GM20000 (cell line): Measurements from ENCODE around the gene MAPK1.
"Not testable (repeated sequence)": the region's sequence is repeated elsewhere in the genome, so short reads cannot be mapped to it uniquely, and the experiment has no call there.

Experiments
- DNase-seq: peaks from one replicate; pipeline ENCODE4 v3.0.0; 2012; ENCODE audit warnings: low spot score
- TF ChIP-seq, protein P1 (sequence below): IDR thresholded peaks from 2 replicates; pipeline ENCODE4 v1.5.1; 2012; ENCODE audit warnings: mild to moderate bottlenecking, control low read depth; ENCODE audit errors: extremely low read depth, missing control alignments

Gene MAPK1

DNA sequence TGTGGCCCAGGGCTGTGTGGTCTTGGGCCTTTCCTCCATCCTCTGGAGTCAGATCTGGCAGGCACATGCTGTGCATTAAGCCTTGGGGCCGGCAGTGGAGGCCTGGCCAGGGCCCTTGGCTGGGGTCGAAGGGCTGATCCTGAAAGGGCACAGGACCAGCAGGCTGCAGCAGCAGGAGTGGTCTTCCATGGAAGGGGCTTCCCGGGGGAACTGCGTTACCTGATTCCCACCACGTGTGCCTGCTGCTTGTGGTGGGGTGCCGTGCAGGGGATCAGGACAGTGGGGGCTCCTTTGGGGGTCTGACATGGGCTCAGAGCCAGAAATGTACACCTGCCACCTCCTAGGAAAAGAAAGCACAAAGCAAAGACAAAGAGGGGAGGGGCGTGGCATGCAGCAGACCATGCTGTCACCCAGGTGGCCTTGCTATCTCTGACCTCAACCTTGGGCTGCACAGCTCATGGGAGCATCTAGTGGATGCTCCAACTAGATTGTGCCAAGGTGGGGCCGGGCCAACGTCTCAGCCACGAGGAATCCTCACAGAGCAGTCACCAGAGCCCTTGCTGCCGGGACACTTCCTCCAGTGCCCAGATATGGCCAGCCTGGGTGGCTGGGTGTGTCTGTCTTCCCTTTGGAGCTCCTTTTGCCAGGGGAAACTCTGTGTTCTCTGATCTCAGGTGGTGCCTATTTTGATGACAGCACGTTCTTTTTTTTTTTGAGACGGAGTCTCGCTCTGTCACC lies 113.9 kb downstream of the MAPK1 start:
- DNase-seq: no peak
- TF ChIP-seq, protein P1, sequence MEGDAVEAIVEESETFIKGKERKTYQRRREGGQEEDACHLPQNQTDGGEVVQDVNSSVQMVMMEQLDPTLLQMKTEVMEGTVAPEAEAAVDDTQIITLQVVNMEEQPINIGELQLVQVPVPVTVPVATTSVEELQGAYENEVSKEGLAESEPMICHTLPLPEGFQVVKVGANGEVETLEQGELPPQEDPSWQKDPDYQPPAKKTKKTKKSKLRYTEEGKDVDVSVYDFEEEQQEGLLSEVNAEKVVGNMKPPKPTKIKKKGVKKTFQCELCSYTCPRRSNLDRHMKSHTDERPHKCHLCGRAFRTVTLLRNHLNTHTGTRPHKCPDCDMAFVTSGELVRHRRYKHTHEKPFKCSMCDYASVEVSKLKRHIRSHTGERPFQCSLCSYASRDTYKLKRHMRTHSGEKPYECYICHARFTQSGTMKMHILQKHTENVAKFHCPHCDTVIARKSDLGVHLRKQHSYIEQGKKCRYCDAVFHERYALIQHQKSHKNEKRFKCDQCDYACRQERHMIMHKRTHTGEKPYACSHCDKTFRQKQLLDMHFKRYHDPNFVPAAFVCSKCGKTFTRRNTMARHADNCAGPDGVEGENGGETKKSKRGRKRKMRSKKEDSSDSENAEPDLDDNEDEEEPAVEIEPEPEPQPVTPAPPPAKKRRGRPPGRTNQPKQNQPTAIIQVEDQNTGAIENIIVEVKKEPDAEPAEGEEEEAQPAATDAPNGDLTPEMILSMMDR: no peak

GRCh38 chr22:21752276-21752675 lies 115.2 kb downstream of the MAPK1 start:
- DNase-seq: no peak
- TF ChIP-seq, protein P1: no peak

GRCh38 chr22:21745948-21746347 lies 121.5 kb downstream of the MAPK1 start:
- TF ChIP-seq, protein P1: no peak
- no peak for DNase-seq

- not testable (repeated sequence) for DNase-seq
Observed at GRCh38 chr22:21744917-21745316, 122.5 kb downstream of the MAPK1 start.

- DNase-seq: no peak
- TF ChIP-seq, protein P1: no peak
Observed at GRCh38 chr22:21741790-21742189, 125.7 kb downstream of the MAPK1 start.

DNA sequence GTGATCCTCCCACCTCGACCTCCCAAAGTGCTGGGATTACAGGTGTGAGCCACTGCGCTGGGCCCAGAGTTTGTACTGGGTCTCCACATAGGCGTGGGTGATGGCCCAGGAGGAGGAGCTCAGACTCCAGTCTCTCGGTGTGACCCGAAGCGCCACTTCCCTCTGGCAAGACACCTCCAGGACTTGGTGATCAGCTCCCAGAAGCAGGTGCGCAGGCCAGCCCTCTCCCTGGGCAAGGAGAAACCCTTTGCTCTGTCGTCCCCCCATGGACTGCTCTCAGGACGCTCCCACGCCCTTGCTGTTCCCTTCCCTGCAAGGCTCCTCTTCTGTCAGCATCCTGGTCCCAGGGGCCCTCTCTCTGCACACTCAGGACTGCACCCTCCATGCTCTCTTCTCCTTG lies 126.4 kb downstream of the MAPK1 start:
- DNase-seq: no peak
- TF ChIP-seq, protein P1: no peak

DNA sequence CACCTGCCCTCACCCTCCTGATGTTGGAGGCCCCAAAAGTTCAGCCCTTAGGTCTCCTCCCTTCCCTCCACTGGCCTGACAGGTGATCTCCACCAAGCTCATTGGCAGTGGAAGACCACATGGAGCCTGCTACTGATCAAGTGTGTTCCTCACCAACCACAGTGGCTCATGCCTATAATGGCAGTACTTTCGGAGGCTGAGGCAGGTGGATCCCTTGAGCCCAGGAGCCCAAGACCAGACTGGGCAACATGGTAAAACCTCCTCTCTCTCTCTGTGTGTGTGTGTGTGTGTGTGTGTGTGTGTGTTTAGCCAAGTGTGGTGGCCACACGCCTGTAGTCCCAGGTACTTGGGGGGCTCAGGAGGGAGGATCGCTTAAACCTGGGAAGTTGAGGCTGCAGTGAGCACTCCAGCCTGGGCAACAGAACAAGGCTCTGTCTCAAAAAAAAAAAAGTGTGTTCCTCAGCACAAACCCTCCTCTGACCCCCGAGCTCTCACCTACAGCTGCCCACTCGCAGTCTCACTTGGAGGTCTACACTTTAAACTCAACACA lies 127.5 kb downstream of the MAPK1 start:
- no peak for DNase-seq
- TF ChIP-seq, protein P1: no peak

GRCh38 chr22:21738966-21739365 lies 128.5 kb downstream of the MAPK1 start:
- DNase-seq: no peak
- TF ChIP-seq, protein P1: no peak
